ENCODE results near the gene HEMK1.
A peak's percentile ranks its signal among the peaks of the same experiment; 100 is the strongest.

HEMK1 gene

DNA sequence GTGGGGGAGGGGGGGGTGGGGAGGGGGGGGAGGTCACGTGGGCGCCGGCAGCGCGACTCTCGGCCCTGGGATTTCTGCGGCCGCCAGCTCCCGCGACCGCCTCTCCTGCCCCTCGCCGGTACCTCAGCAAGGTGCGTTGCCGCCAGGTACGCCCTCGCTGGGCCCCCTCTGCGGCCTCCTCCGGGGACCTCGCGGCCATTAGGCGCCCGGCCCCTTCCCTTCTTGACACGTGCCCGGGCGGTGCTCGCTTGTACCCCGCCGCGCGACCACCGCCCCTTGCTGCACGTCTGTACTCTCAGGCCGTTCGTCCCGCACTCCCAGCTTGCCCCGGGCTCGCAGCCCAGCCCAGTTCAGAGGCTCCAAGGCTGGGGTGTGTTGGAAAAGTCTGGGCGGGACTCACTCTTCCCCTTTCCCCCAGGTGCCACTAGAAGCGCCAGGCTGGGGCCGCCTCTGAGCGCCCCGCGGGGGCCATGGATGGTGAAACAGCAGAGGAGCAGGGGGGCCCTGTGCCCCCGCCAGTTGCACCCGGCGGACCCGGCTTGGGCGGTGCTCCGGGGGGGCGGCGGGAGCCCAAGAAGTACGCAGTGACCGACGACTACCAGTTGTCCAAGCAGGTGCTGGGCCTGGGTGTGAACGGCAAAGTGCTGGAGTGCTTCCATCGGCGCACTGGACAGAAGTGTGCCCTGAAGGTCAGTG is 47.9 kb downstream of the HEMK1 start, which contains the start of gene MAPKAPK3:
Gene MAPKAPK3 (plus strand): TSS at position 56 of the 696 bp plus-strand sequence. CDS start 415 bp downstream, at position 471.
- DNase-seq, result peak; percentile 48

DNA sequence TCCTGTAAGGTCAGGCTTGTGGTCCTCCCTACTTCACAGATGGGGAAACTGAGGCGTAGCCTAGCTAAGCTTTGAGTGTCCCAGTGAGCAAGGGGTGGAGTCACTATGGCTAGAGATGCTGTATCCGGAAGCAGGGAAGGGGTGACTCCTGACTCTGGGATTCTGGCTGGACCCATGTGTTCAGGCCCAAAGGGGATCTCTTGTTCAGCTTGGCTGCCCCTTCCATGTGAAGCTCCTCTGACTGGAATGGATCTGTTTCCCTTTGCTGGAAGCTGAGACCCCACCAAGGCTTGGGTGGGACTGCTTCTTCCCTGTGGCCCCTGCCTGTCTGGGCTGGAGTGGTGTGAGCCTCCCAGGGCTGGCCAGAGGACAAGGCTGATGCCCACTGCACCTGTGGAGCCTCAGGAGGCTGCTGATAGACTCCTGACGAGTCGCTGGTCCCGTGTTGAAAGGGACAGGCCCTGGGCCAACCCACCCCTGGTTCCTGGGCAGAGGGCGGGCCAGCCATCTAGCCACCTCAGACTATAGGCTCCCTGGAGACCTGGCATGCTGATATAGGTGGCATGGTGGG is 48.7 kb downstream of the HEMK1 start:
- DNase-seq, result peak; percentile 32

DNA sequence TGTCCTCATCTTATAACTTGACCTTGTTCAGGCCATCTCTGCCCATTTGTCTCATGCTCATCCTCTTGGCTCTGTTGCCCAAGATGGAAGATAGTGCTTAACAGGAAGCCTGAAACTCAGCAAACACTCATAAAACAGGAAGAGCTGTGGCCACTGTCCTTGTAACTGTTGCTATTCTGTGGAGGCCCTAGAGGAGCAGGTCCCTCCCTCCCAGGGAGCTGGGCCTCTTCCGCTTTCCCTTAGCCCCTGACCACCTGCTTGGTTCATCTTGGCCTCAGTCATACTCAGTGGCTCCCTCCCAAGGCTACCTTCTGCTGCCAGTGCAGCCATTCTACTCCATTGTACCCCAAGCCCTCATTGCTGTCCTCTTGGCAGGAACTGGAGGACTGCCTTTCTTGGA is 51.1 kb downstream of the HEMK1 start:
- no peak for DNase-seq

DNA sequence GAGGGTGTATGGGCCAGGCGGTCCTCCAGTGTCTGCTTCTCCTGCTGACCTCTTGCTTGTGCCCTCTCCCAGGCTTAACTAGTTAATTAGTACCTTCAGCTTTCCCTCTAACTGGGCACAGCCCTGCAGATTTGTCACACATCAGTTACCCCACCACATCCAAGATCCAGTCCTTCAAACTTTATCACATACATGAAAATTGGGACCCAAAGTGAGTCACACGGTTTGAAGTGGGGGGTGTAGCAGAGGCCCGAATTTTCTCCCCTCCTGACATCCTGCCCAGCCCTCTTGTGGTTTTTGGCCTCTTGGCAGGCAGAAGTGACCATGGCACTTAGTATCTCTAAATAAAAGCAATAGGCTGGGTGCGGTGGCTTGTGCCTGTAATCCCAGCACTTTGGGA is 51.5 kb downstream of the HEMK1 start:
- no peak for DNase-seq

DNA sequence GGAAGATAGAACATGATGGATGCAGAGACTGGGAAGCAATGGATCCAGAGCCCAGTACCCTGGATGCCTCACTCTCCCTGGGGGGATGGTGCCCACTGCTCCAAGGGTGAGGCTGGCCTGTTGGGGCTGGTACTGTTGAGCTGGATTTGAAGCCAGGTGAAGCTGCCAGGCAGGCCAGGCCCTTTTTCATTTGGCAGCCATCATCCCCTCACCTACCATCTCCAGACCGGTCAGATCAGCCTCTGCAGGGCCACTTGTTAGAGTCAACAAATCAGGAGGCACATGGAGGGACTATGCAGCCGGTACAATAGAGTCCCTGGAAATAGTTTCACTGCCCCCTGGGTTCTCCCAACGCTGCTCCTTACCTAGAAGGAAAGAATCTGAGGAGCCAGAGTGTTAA is 53.6 kb downstream of the HEMK1 start:
- DNase-seq, result no peak

DNA sequence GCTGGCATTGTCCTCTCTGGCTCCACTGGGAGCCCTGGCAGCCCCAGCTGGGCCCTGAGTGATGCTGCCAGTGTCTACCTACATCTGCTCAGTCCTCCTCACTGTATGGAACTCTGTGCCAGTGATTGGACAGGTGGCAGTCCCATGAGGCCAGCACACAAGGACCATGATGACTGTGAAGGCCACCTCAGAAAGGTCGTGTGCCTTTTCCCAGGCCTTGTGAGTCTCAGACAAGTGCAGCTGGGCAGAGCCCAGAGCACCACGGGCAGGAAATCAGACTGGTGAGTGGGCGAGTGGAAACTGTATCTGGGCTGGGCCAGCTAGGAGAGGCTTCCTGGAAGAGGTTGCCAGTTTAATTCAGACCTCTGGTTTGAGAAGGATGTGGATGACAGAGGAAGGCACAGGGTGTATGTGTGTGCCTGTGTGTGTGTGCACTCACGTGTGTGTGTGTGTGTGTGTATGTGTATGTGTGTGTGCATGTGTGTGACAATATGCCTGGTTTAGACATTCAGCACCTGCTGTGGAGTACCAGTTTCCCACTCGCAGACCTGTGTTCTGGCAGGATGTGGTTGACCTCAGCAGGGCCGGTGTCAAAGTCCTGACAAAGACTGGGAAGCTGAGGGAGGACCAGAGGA is 54.6 kb downstream of the HEMK1 start:
- peak; percentile 40 for DNase-seq

DNA sequence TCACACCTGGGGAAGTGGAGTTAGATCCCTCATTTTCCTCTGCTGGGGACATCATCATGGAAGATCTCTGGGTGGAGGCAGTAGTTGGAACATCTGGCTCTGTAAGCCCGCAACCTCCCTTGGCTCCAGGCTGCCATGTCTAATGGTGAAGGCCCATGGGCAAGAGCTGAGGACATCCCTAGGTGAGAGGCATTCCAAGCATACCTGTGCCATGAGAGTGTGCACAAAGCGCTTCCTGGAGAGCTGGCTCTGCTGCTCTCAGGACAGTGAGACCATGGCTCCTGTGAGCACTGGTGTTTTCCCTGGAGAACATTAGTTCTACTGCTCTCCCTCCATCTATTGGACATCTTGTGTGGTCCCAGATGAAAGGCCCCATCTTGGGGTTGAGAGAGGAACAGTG is 55.3 kb downstream of the HEMK1 start:
- no peak for DNase-seq

DNA sequence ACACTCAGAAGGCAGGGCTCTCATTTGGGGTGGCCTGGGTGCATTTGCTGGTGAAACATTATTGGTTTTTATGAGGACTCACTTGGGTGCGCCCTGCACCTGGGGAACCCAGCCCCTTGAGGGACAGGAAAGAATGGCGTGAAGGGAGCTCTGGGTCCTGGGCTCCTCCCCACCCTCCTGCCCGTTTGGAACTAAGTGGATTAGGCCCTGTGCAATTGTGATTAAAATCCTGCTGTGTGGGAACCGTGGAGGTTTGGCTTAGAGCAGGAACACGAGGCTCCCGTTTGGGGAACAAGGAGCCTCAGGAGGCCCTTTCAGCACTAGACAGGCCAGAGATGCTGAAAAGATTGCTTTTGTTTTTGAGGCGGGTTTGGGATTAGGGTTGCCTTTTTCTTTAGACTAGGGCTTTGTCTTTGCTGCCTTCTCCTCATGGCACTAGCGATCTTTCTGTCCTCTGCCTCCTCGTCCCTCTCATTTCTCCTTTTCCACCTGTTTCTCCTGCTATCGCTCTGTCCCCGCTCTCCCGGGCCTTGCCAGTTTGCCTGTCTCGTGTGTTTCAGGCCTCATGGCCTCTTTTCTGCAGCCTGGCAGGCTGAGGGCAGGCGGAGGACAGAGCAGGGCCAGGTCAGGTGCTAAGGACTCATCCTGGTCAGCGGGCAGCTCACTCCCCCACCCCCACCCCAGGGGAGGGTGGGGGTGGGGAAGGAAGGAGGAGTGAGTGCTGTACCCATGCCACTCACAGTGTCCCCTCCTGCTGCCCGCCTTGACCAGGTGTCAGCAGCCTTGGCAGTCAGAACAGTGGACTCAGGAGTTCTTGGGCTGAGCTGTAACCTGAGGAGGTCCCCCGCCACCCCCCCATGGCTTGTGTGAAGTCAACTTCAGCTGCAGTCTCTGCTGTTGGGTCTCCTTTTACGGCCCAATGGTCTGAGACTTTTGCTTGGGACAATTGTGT is 56.2 kb downstream of the HEMK1 start:
- DNase-seq, result no peak

DNA sequence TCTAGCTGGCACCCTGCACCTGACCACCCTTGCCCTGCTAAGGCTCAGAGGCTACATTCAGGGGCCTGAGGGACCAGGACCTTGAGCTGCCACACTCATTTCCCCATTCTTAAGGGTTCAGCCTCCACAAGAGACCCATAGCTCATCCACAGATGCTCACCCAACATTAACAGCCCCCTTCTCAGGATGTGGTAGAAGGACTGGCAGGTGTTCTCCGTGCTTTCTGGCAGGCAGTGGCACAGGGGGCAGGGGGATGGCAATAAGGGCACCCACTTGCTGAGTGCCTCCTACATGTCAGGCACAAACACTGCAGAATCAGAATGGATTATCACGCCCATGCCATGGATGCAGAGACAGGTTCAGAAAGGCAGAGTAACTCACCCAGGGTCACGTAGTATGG is 57.1 kb downstream of the HEMK1 start:
- DNase-seq, result no peak

DNA sequence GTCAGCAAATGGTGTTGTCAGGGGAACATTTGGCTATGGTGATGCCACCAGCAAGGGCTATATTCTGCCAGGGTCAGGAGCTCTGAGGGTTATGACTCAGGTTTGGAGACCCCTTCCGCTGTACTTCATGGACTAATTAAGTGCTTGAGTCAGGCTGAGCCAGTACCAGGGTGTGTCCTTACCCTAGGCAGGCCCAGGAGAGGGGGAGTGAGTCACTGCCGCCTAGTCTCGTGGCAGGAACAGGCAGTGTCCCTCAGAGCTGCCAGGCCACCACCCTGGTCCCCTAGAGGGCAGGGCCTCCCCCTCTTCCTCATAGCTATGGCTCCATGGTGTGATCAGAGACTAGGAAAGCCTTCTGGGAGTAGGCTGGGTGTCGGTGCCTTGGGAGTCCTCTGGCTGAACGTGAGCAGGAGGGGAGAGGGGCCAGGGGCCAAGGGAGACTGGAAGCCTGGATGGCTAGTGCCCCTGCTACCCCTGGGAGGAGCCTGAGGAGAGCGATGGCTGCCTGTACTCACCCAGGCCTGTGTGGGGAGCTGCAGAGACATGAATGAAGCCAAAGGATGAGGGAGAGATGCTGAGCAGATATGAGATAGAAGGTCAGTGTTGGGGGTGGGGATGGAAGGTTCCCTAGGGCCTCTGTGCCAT is 58.2 kb downstream of the HEMK1 start:
- DNase-seq, result no peak

DNA sequence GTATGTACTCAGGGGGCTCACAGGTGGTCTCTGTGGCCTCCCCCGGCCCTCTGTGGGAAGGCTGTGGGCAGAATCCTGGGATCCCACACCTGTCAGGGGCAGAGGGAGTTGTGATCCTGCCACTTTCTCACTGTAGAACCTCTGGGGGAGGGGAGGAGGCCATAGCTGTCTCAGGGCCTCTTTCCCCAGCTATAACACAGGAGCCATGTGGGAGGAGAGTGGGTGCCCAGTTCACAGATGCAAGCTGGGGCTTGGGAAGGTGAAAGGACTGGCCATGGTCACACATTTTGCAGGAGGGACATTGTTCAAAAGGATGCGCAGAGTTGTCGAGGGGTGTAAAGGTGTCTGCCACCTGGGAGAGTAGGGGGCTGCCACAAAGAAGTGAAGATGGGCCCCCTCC is 59.3 kb downstream of the HEMK1 start:
- no peak for DNase-seq

DNA sequence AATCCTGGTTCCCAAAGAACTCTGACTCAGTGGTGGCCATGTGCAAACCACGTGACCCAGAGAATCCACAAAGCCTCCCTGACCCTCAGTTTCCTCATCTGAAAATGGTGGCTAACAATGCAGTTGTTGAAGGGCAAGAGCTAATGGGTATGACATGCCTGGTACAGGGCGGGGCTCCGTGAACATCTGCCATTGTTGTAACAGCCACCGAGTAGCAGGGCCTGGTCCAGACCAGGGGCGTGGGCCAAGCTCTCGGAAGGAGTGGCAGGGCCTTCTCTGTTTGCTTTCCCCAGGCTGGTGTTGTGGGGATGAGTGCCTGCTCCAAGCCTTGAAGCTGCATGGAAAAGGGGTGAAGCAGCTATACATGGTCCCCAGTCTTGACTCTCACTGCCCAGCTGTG is 61.1 kb downstream of the HEMK1 start:
- no peak for DNase-seq

DNA sequence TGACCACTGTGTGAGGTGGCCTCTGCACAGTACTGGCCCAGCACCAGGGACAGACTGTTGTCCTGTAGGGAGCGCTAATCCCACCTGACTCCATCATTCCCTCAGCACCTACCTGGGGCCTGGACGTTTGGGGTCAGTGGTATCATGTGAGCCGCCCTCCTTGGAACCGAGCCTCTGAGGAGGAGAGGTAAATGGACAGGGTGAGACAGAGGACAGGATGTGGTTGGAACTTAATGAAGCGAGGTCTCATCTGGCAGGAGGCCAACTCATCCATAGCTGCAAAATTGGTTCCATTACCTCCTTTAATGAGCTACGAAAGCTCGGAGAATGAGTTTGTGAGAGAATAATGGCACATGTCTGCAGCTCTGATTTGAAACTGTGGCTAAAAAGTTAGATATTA is 61.6 kb downstream of the HEMK1 start:
- no peak for DNase-seq

DNA sequence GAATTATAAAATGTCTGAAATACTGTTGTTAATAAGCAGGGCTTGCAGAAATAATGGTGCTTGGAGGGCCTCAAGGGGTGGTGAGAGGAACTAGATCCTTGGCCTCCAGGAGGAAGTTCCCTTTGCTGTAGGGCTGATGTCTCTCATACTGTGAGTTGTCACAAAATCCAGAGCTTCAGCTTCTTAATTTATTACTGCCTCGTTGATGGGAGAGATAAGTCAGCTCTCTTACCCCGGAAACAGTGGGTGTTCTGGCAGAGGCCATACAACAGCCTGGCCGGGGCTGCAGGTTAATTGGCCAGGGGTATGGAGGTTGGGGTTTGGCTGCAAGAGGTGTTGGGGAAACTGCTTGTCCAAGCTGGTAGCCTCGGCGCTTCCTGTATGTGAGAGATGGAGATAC is 63.1 kb downstream of the HEMK1 start:
- no peak for DNase-seq

DNA sequence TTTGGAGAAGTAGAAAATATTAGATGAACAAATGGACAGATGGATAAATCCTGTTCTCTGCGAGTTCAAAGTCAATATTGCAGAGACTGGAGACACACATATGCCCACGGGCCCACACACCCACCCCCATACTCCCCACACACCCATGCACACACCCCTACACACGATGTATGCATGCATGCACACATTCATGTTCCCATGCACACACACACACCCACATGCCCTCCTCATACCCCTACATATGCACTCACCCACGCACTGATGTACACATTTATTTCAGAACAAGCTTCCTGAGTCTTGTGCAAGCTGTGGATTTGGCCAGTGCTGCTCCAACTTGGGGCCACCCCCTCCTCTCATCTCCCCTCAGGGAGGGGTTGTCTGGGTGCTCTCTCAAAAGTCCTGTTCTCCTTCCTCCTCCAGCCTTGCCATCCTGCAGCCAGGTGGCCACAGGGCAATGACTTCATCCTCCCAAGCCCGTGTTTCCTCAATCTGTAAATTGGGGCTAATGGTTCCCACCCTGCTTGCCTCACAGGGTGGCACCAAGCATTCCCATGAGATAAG is 64.0 kb downstream of the HEMK1 start:
- no peak for DNase-seq

DNA sequence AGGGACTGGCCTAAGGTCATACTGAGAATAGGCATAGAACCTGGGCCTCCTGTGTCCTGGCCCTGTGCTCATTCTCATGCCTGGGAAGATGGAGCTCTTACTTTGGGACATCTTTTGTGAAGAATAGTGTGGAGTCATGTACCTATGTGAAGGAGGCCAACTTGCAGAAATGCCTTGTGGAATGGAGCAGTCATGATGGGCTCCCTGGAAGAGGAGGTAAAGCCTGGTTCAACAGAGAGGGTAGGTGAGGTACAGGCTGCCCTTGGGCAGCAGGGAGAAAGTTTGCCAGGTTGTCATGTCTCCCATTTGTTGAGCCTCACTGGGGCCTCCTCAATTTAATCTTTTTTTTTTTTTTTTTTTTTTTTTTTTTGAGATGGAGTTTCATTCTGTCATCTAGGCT is 65.7 kb downstream of the HEMK1 start:
- no peak for DNase-seq

DNA sequence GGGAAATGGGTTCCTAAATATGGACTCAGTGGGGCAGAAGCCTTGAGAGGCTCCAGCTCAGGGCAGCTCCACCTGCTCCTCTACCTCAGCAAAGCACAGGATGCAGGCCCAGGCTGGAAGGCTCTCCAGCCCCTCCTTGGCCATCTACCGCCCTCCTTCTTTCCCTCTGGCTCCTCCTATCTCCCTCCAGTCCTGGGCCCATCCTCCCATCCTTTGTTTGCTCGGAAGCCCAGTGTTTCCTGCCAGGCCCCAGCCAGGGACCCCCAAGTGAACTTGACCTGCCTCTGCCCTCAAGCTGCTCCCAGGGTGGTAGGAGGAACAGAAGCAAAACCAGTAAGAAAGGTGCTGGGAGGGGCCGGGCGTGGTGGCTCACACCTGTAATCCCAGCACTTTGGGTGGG is 67.7 kb downstream of the HEMK1 start:
- DNase-seq, result no peak

DNA sequence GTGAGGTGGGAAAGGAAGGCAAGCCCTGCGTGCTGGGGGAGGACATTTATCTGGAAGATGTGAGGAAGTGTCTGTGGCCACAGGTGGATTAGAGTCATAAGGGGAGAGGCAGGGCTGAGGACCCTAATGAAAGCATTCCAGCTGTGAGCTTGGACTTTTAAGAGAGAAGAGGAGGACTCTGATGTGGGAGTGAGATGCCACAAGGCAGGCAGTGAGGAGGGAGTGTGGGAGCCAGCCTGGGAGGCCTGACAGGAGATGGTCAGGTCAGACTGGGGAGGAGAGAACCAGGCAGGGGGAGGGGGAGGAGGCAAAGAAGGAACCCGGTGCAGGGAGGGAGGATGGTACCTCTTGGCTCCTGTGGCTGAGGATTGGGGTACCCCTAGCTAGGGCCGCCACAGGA is 68.6 kb downstream of the HEMK1 start:
- no peak for DNase-seq

DNA sequence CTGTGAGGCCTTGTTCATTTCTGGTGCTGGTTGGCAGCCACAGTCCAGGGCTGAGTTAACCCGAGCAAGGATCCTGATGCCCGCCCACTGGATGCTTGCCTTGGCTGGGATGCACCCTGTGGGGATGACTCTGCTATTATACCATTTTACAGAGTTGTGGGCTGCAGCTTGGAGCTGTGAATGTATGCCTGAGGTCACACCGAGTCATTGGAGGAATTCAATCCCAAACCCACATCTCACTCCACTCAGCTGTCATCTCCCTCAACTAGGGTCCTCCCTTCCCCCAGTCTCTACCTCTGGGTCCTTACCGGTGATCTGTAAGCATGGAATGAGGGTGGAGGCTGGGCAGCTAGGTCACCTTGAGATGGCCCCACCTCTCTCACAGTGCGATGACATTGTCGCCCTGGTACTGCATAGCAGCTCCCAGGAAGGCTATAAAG is 69.8 kb downstream of the HEMK1 start:
- no peak for DNase-seq

DNA sequence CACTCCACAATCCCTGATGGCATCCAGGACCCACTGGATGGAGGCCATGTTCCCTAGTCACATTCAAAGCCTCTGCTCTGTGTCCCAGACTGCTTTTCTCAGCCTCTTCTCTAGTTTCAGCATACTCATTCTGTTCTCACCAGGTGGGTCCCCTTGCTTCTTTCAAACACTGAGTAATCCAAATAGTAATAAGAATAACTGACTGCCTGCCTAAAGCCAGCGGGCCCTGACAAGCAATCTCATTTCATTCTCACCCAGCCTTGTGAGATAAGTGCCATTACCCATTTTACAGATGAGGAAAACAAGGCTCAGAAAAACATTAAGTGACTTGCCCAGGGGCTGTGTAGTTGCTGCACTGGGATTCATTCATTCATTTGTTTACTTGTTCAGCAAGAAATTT is 73.1 kb downstream of the HEMK1 start:
- DNase-seq, result no peak

DNA sequence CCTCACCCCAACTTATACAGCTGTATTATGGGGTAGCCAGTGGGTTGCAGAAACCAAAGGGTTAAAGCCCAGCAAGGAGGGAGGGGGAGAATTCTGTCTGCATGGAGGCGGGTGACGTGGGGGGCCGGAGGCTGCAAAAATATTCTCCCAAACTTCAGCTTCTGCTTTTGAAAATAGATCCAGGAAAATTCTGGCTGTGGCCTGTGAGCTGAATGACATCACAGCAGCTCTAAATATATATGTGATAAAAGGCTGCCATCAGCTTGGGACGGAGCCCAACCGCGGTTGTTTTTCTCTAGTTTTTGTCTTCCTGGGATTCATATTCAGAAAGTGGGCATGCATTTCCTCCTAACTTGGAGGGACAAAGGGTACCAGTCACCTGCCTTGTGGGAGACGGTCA is 75.2 kb downstream of the HEMK1 start:
- no peak for DNase-seq

DNA sequence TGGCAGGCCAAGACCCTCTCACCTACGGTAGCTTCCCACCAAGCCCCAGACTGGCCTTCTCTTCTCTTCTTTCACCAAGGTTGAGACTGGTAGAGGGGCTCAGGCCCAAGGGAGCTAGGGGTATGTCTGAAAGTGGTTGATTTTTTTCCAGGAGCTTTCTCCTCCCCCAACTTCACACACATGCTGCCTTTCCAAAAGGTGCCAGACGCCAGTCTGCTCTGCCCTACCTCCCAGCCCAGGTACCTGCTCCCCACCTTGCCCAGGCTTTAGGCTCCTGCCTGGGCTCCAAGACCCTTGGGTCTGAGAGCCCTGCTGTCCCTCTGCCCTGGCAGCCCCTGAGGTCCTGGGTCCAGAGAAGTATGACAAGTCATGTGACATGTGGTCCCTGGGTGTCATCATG is 76.1 kb downstream of the HEMK1 start:
- no peak for DNase-seq
